Osteoblast (primary cell): ENCODE data around the gene SPECC1. TPM values are rescaled to one million over a fixed set of nuclear protein-coding genes. Genes with fewer than 3 reads are reported as not detected.
A peak's percentile ranks its signal among the peaks of the same experiment; 100 is the strongest.

Experiments
- DNase-seq: peaks from one replicate; pipeline ENCODE4 v3.0.0; 2011; ENCODE audit warnings: low spot score, mixed read lengths; ENCODE audit not compliant: insufficient read length; ENCODE audit errors: missing footprints
- H2AFZ ChIP-seq: 2 replicates; pipeline ENCODE4 v1.6.0; 2011; ENCODE audit warnings: mild to moderate bottlenecking, low read length
- H3K27ac ChIP-seq: 2 replicates; pipeline ENCODE4 v1.5.1; 2011; ENCODE audit warnings: mild to moderate bottlenecking, low read depth, low read length, moderate library complexity
- H3K27me3 ChIP-seq: 2 replicates; pipeline ENCODE4 v1.6.0; 2012; ENCODE audit warnings: mild to moderate bottlenecking, control low read depth, inconsistent platforms, low read length, moderate library complexity; ENCODE audit not compliant: insufficient read depth
- H3K36me3 ChIP-seq: 2 replicates; pipeline ENCODE4 v1.5.1; 2011; ENCODE audit warnings: mild to moderate bottlenecking, low read length, control low read depth, moderate library complexity; ENCODE audit not compliant: insufficient read depth
- H3K4me1 ChIP-seq: 2 replicates; pipeline ENCODE4 v1.5.1; 2011; ENCODE audit warnings: mild to moderate bottlenecking, low read length, control low read depth, moderate library complexity; ENCODE audit not compliant: insufficient read depth
- H3K4me2 ChIP-seq: 2 replicates; pipeline ENCODE4 v1.6.0; 2011; ENCODE audit warnings: mild to moderate bottlenecking, low read length; ENCODE audit not compliant: insufficient read depth
- H3K4me3 ChIP-seq: fragments of 200-600 bp; sonication (generic); 3 replicates; pipeline ENCODE4 v1.5.1; 2012; ENCODE audit warnings: mild to moderate bottlenecking, low read length, inconsistent platforms; ENCODE audit not compliant: insufficient read depth
- H3K79me2 ChIP-seq: 2 replicates; pipeline ENCODE4 v1.6.0; 2012; ENCODE audit warnings: mild to moderate bottlenecking, low read length, control low read depth, inconsistent platforms; ENCODE audit not compliant: insufficient read depth
- H3K9me3 ChIP-seq: 2 replicates; pipeline ENCODE4 v1.5.1; 2011; ENCODE audit warnings: low read depth, low read length, control low read depth
- H4K20me1 ChIP-seq: 2 replicates; pipeline ENCODE4 v1.6.0; 2012; ENCODE audit warnings: mild to moderate bottlenecking, low read length, control low read depth; ENCODE audit not compliant: insufficient read depth
- CTCF ChIP-seq: IDR thresholded peaks from 2 replicates; pipeline ENCODE4 v1.5.1; 2011; ENCODE audit warnings: mild to moderate bottlenecking, low read depth, low read length, moderate library complexity; ENCODE audit errors: extremely low read depth
- total RNA-seq: library from RNA; depleted of rRNA; stranded (reverse); fragments of >200 nt; gene quantifications from 2 replicates; pipeline ENCODE4 v1.2.3, GENCODE V29; 2012

The SPECC1 gene
- total RNA-seq, 1 donor, result 155 TPM

- Histone ChIP-seq H3K27me3 (no peaks in the 10 kb centered on the region), H4K20me1 (no peaks in the 10 kb centered on the region), H3K4me2 (no peak overlapping the region), H3K27ac (no peak overlapping the region), H3K9me3 (no peaks in the 10 kb centered on the region), H3K36me3 (no peaks in the 10 kb centered on the region), H2AFZ (no peak overlapping the region), H3K4me1 (peaks cover 47% of the 10 kb centered on the region), H3K4me3 (no peak overlapping the region), H3K79me2 (peaks cover 81% of the 10 kb centered on the region)
- DNase-seq, result no peak
- TF ChIP-seq CTCF, result no peak
Observed at GRCh38 chr17:20172376-20172775, 163.2 kb downstream of the SPECC1 start.

GRCh38 chr17:20173091-20173490 lies 163.9 kb downstream of the SPECC1 start:
- H3K79me2 ChIP-seq, result peaks cover 81% of the 10 kb centered on the region
- peak overlapping the region; percentile 60 for H3K27ac ChIP-seq
- no peak overlapping the region for H2AFZ ChIP-seq
- no peak for TF ChIP-seq CTCF
- no peak for DNase-seq
- H3K27me3 ChIP-seq, result no peaks in the 10 kb centered on the region
- no peaks in the 10 kb centered on the region for H3K36me3 ChIP-seq
- no peaks in the 10 kb centered on the region for H4K20me1 ChIP-seq
- H3K9me3 ChIP-seq, result no peaks in the 10 kb centered on the region
- peaks cover 47% of the 10 kb centered on the region for H3K4me1 ChIP-seq
- H3K4me3 ChIP-seq, result no peak overlapping the region
- H3K4me2 ChIP-seq, result peak overlapping the region; percentile 10

- Histone ChIP-seq H3K36me3 (no peaks in the 10 kb centered on the region), H3K4me2 (peak overlapping the region; percentile 75), H3K9me3 (no peaks in the 10 kb centered on the region), H3K27me3 (no peaks in the 10 kb centered on the region), H4K20me1 (no peaks in the 10 kb centered on the region), H3K4me1 (peaks cover 47% of the 10 kb centered on the region), H3K27ac (peak overlapping the region; percentile 60), H3K4me3 (peak overlapping the region; percentile 40), H2AFZ (peak overlapping the region; percentile 69), H3K79me2 (peaks cover 82% of the 10 kb centered on the region)
- peak; percentile 71 for DNase-seq
- TF ChIP-seq CTCF, result no peak
Observed at GRCh38 chr17:20174588-20175265, 165.6 kb downstream of the SPECC1 start.

GRCh38 chr17:20179041-20179440 lies 169.9 kb downstream of the SPECC1 start:
- DNase-seq, result no peak
- Histone ChIP-seq H4K20me1 (no peaks in the 10 kb centered on the region), H3K9me3 (no peaks in the 10 kb centered on the region), H3K4me3 (no peak overlapping the region), H3K27ac (no peak overlapping the region), H3K4me1 (peaks cover 11% of the 10 kb centered on the region), H3K79me2 (peaks cover 69% of the 10 kb centered on the region), H3K27me3 (no peaks in the 10 kb centered on the region), H3K4me2 (no peak overlapping the region), H3K36me3 (no peaks in the 10 kb centered on the region), H2AFZ (no peak overlapping the region)
- TF ChIP-seq CTCF, result no peak
